HepG2 (cell line): ENCODE measurements around the gene SF1. TPM values are rescaled to one million over a fixed set of nuclear protein-coding genes. Genes with fewer than 3 reads are reported as not detected.

Experiments used
- ATAC-seq: fragments of 200-7000 bp; cut with Tn5 transposase; 3 replicates; pipeline ENCODE4 v1.9.1; 2020; ENCODE audit warnings: mild to moderate bottlenecking, moderate library complexity
- BruUV-seq: library from RNA; stranded (reverse); fragments of 400-500 nt; replicated peaks from 2 replicates; lab custom pipeline; 2021; lab: Mats Ljungman, UMichigan
- CTCF ChIA-PET: fragments of 300-600 bp; formaldehyde crosslinking; extraction: SDS; loops from one replicate; lab custom pipeline; 2021; ENCODE audit warnings: low total read pairs, inconsistent platforms, low intra/inter-chr PET ratio; lab: Yijun Ruan, JAX
- POLR2A ChIA-PET: fragments of 350-600 bp; sonication (Branson Sonifier 250); formaldehyde crosslinking; loops from one replicate; lab custom pipeline; 2020; ENCODE audit warnings: antibody characterized with exemption, inconsistent platforms; lab: Yijun Ruan, JAX
- DNase-seq: peaks from one replicate; pipeline ENCODE4 v3.0.0-alpha.2; 2015; ENCODE audit warnings: low spot score
- FAIRE-seq: peaks from 3 replicates; lab custom pipeline; 2011; peaks lifted over from hg19 to GRCh38; lab: Jason Lieb, UNC
- H2AFZ ChIP-seq: one replicate; pipeline ENCODE4 v1.6.1; 2011; ENCODE audit warnings: low read length, inconsistent platforms
- H3K27ac ChIP-seq: fragments of 300-600 bp; 3 replicates; pipeline ENCODE4 v1.8.0; 2011; ENCODE audit warnings: mixed run types, mild to moderate bottlenecking, mixed read lengths, low read length, inconsistent platforms; ENCODE audit not compliant: insufficient read depth; ENCODE audit errors: extremely low read length
- H3K27me3 ChIP-seq, 2 experiments: fragments of 200-600 bp in 1 of 2; 2 replicates in 1 of 2; 3 replicates in 1 of 2; pipeline versions ENCODE4 v1.6.0 to v1.8.0; 2011; ENCODE audit warnings: low read length in 2 of 2, mild to moderate bottlenecking in 2 of 2, moderate library complexity in 2 of 2, inconsistent platforms in 1 of 2; ENCODE audit not compliant: insufficient read depth in 2 of 2, control insufficient read depth in 1 of 2
- H3K36me3 ChIP-seq, 2 experiments: fragments of 200-600 bp in 1 of 2; replicated peaks in 1 of 2; 2 replicates in 1 of 2; 3 replicates in 1 of 2; pipeline versions ENCODE4 v1.5.1 to v1.8.0; 2011; ENCODE audit warnings: low read length in 2 of 2, inconsistent platforms in 1 of 2; ENCODE audit not compliant: insufficient read depth in 2 of 2, control insufficient read depth in 1 of 2
- H3K4me1 ChIP-seq: 2 replicates; pipeline ENCODE4 v1.5.1; 2012; ENCODE audit warnings: low read length, inconsistent platforms; ENCODE audit not compliant: insufficient read depth
- H3K4me2 ChIP-seq: 2 replicates; pipeline ENCODE4 v1.6.0; 2011; ENCODE audit warnings: low read depth, low read length, inconsistent platforms
- H3K4me3 ChIP-seq, 3 experiments: fragments of 200-600 bp in 1 of 3; sonication (generic), shearing (Covaris generic) in 1 of 3; replicated peaks in 1 of 3; 2 replicates each; pipeline ENCODE4 v1.5.1; 2011 to 2016; ENCODE audit warnings: low read length in 3 of 3, inconsistent platforms in 2 of 3, low read depth in 2 of 3, mild to moderate bottlenecking in 2 of 3, control low read depth in 1 of 3, mixed read lengths in 1 of 3; ENCODE audit not compliant: insufficient read depth in 1 of 3
- H3K79me2 ChIP-seq: one replicate; pipeline ENCODE4 v1.6.1; 2011; ENCODE audit warnings: low read length, inconsistent platforms; ENCODE audit not compliant: insufficient read depth
- H3K9ac ChIP-seq: 2 replicates; pipeline ENCODE4 v1.6.0; 2011; ENCODE audit warnings: mild to moderate bottlenecking, low read depth, low read length, inconsistent platforms; ENCODE audit not compliant: insufficient read depth
- H3K9me3 ChIP-seq: 2 replicates; pipeline ENCODE4 v1.5.1; 2012; ENCODE audit warnings: mild to moderate bottlenecking, low read length
- H4K20me1 ChIP-seq: 2 replicates; pipeline ENCODE4 v1.6.0; 2011; ENCODE audit warnings: inconsistent platforms, mild to moderate bottlenecking, low read length, moderate library complexity; ENCODE audit not compliant: insufficient read depth
- ARID2 ChIP-seq: sonication (generic); formaldehyde crosslinking; IDR thresholded peaks from 2 replicates; pipeline ENCODE4 v1.8.1; 2022; ENCODE audit warnings: mild to moderate bottlenecking, missing genetic modification reagents, borderline replicate concordance
- ATF7-NPFF ChIP-seq: sonication (generic); formaldehyde crosslinking; IDR thresholded peaks from 2 replicates; pipeline ENCODE4 v1.8.1; 2023; ENCODE audit warnings: mild to moderate bottlenecking, low read depth, missing genetic modification reagents, moderate library complexity
- FOXK2 ChIP-seq: fragments of 450-650 bp; IDR thresholded peaks from 2 replicates; pipeline ENCODE4 v1.6.1; 2016
- FOXP1 ChIP-seq, 2 experiments: fragments of 450-650 bp in 1 of 2; IDR thresholded peaks; 2 replicates each; pipeline ENCODE4 v1.6.1; 2017 to 2018; ENCODE audit warnings: antibody characterized with exemption in 1 of 2
- HNRNPH1 ChIP-seq: fragments of 200-400 bp; formaldehyde crosslinking; optimal IDR thresholded peaks from 2 replicates; pipeline ENCODE3; 2017; ENCODE audit warnings: mild to moderate bottlenecking, low read depth, low read length
- JUN ChIP-seq: sonication (generic); formaldehyde crosslinking; IDR thresholded peaks from 2 replicates; pipeline ENCODE4 v1.4.0; 2020; ENCODE audit warnings: mild to moderate bottlenecking, missing genetic modification reagents
- KLF11 ChIP-seq: IDR thresholded peaks from 2 replicates; pipeline ENCODE4 v1.6.1; 2016; ENCODE audit warnings: missing compliant biosample characterization
- NCOR1 ChIP-seq: fragments of 200-600 bp; sonication (generic); IDR thresholded peaks from 2 replicates; pipeline ENCODE4 v1.7.0; 2017; ENCODE audit warnings: antibody characterized with exemption, low read length, borderline replicate concordance
- SIX4 ChIP-seq: sonication (generic); formaldehyde crosslinking; IDR thresholded peaks from 2 replicates; pipeline ENCODE4 v1.4.0; 2020; ENCODE audit warnings: missing genetic modification reagents
- SYNCRIP ChIP-seq: fragments of 200-400 bp; formaldehyde crosslinking; IDR thresholded peaks from 2 replicates; pipeline ENCODE4 v1.6.1; 2018; ENCODE audit warnings: mild to moderate bottlenecking, low read depth, low read length; ENCODE audit not compliant: insufficient read depth
- TRAFD1 ChIP-seq: sonication (generic); formaldehyde crosslinking; IDR thresholded peaks from 2 replicates; pipeline ENCODE4 v1.5.1; 2020; ENCODE audit warnings: missing genetic modification reagents, mild to moderate bottlenecking, borderline replicate concordance
- ZFP37 ChIP-seq: sonication (generic); formaldehyde crosslinking; IDR thresholded peaks from 2 replicates; pipeline ENCODE4 v1.4.0; 2020; ENCODE audit warnings: missing genetic modification reagents, borderline replicate concordance
- ZFP90 ChIP-seq: sonication (generic); formaldehyde crosslinking; IDR thresholded peaks from 2 replicates; pipeline ENCODE4 v1.8.0; 2022; ENCODE audit warnings: missing genetic modification reagents, mild to moderate bottlenecking, inconsistent platforms, borderline replicate concordance
- ZNF24 ChIP-seq: fragments of 450-650 bp; IDR thresholded peaks from 2 replicates; pipeline ENCODE4 v1.6.1; 2017; ENCODE audit warnings: antibody characterized with exemption, mild to moderate bottlenecking
- ZNF589 ChIP-seq: sonication (generic); formaldehyde crosslinking; conservative IDR thresholded peaks from 2 replicates; pipeline ENCODE4 v1.8.0; 2022; ENCODE audit warnings: mild to moderate bottlenecking, moderate library complexity, missing genetic modification reagents
- ZNF740 ChIP-seq: sonication (generic); formaldehyde crosslinking; IDR thresholded peaks from 2 replicates; pipeline ENCODE4 v1.4.0; 2020; ENCODE audit warnings: missing genetic modification reagents
- ZNF766 ChIP-seq: sonication (generic); formaldehyde crosslinking; IDR thresholded peaks from 2 replicates; pipeline ENCODE4 v1.5.0; 2020; ENCODE audit warnings: missing genetic modification reagents, borderline replicate concordance
- ZSCAN20 ChIP-seq: sonication (generic); formaldehyde crosslinking; IDR thresholded peaks from 2 replicates; pipeline ENCODE4 v1.4.0; 2020; ENCODE audit warnings: missing genetic modification reagents, mild to moderate bottlenecking, borderline replicate concordance
- WGBS: methylation state at CpG from one replicate; pipeline ENCODE4 v1.1.6; 2017; ENCODE audit warnings: low lambda C conversion rate; 5-methylcytosine and 5-hydroxymethylcytosine counted together
- in situ Hi-C: cut with HindIII; loops from 2 replicates; pipeline ENCODE4 v1.10.0; 2017; ENCODE audit warnings: low pct_unique_long_range_greater_than_20kb; ENCODE audit not compliant: extremely low pct_ligation_motif_present
- intact Hi-C: fragments of 100-400 bp; cut with micrococcal nuclease; formaldehyde crosslinking; loops from one replicate; pipeline ENCODE4 v1.10.0; 2022; ENCODE audit not compliant: unreplicated experiment
- polyA plus RNA-seq, 8 experiments: library from polyadenylated mRNA; depleted of rRNA in 3 of 8; stranded (reverse) in 7 of 8; unstranded in 1 of 8; fragments of >200 nt; fragmentation: Illumina TruSeq in 4 of 8; extraction: Trizol in 4 of 8; gene quantifications; 2 replicates each; pipeline versions ENCODE4 v1.2.1 to v1.2.3, GENCODE V29; 2011 to 2016; ENCODE audit warnings: low read depth in 4 of 8, missing spikeins in 1 of 8, mixed read lengths in 1 of 8; ENCODE audit not compliant: insufficient read depth in 1 of 8
- total RNA-seq, 5 experiments: library from RNA; depleted of rRNA; stranded (reverse); fragments of >200 nt; fragmentation: Illumina TruSeq; extraction: Trizol; gene quantifications; 2 replicates each; pipeline ENCODE4 v1.2.3, GENCODE V29; 2016; ENCODE audit warnings: low read depth in 1 of 5
- TF ChIP-seq, protein P1 (sequence below): sonication (generic); formaldehyde crosslinking; IDR thresholded peaks from 2 replicates; pipeline ENCODE4 v1.4.0; 2020; ENCODE audit warnings: mild to moderate bottlenecking, missing genetic modification reagents

SF1 gene
- total and polyA plus RNA-seq, 2 of the 13 experiments (the other 11 are each of a cell fraction or from before 2014, with no cell fraction given): 55.5 to 70.4 TPM

GRCh38 chr11:64766881-64767280, 11.5 kb downstream of the SF1 start:
- H3K4me1 ChIP-seq: no peaks in the 10 kb centered on the region
- peaks cover 88% of the 10 kb centered on the region for H4K20me1 ChIP-seq
- ChIA-PET POLR2A (interaction anchor here (1.3 kb wide), 1 partner anchor 8 kb away, joined by 3 read pairs; no protein-coding TSS in a partner anchor), CTCF (no interaction called here)
- FAIRE-seq (no peak), ATAC-seq (no peak), DNase-seq (no peak)
- BruUV-seq: no TSS peak
- no peak overlapping the region for H3K4me3 ChIP-seq
- TF ChIP-seq ZNF24 (no peak), ATF7-NPFF (no peak), JUN (CRISPR knock-in tag) (no peak), NCOR1 (no peak), ZNF740 (CRISPR knock-in tag) (no peak), FOXP1 (IDR thresholded peaks at IDR 0.05) (no peak), FOXP1 (CRISPR knock-in tag; IDR thresholded peaks at IDR 0.05) (no peak), ZNF766 (no peak), ZSCAN20 (CRISPR knock-in tag) (no peak), ARID2 (no peak), HNRNPH1 (no peak), SIX4 (no peak), FOXK2 (no peak), ZFP90 (CRISPR knock-in tag) (no peak), KLF11 (no peak), ZFP37 (CRISPR knock-in tag) (no peak), TRAFD1 (CRISPR knock-in tag) (no peak), ZNF589 (CRISPR knock-in tag) (no peak), SYNCRIP (no peak)
- TF ChIP-seq, protein P1, sequence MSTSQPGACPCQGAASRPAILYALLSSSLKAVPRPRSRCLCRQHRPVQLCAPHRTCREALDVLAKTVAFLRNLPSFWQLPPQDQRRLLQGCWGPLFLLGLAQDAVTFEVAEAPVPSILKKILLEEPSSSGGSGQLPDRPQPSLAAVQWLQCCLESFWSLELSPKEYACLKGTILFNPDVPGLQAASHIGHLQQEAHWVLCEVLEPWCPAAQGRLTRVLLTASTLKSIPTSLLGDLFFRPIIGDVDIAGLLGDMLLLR (CRISPR knock-in tag): no peak
- in situ Hi-C loops (no loop called here), intact Hi-C loops (no loop called here)
- peaks cover 7% of the 10 kb centered on the region for H3K79me2 ChIP-seq
- H3K9ac ChIP-seq: no peak overlapping the region
- H2AFZ ChIP-seq: no peak overlapping the region
- H3K36me3 ChIP-seq: peaks cover 57 to 84% of the 10 kb centered on the region in 2 experiments
- H3K9me3 ChIP-seq: no peaks in the 10 kb centered on the region
- H3K27ac ChIP-seq: no peak overlapping the region
- WGBS: 98% methylated on average over 11 of the region's 11 CpGs
- H3K27me3 ChIP-seq: no peaks in the 10 kb centered on the region
- no peak overlapping the region for H3K4me2 ChIP-seq
